GM12872 (cell line): ENCODE results near the gene LRRIQ3.

Source experiments
- CTCF ChIP-seq: IDR thresholded peaks from 3 replicates; pipeline ENCODE4 v1.5.1; 2011; ENCODE audit warnings: low read depth, mild to moderate bottlenecking, low read length, moderate library complexity; ENCODE audit not compliant: insufficient read depth

The LRRIQ3 gene

GRCh38 chr1:74197657-74198552 is at the start of gene LRRIQ3, which contains the start of gene FPGT:
TSS of gene LRRIQ3 (minus strand) at chr1:74198176. CDS start at chr1:74183684, 14,492 bp downstream.
TSS of gene FPGT (plus strand) at chr1:74198242. CDS start at chr1:74198279, 37 bp downstream.
- TF ChIP-seq CTCF = no peak

- no peak for TF ChIP-seq CTCF
These were observed 48.3 kb upstream of the LRRIQ3 start for GRCh38 chr1:74246315-74246714.

GRCh38 chr1:74245168-74245772 is 47.3 kb upstream of the LRRIQ3 start:
- TF ChIP-seq CTCF = no peak

GRCh38 chr1:74237787-74238186 is 39.8 kb upstream of the LRRIQ3 start:
- no peak for TF ChIP-seq CTCF

- no peak for TF ChIP-seq CTCF
These were observed 39.1 kb upstream of the LRRIQ3 start for GRCh38 chr1:74237035-74237434.

- no peak for TF ChIP-seq CTCF
These were observed 38.5 kb upstream of the LRRIQ3 start for GRCh38 chr1:74236440-74236839.

- no peak for TF ChIP-seq CTCF
These were observed 37.2 kb upstream of the LRRIQ3 start, which contains the start of gene TNNI3K for GRCh38 chr1:74235153-74235552. TSS of gene TNNI3K (plus strand) at chr1:74235387. CDS start at chr1:74235452, 65 bp downstream.
